GM10266 (cell line): Measurements from ENCODE around the gene CAVIN2.

ENCODE experiments used
- DNase-seq: peaks from one replicate; pipeline ENCODE4 v3.0.0; 2012; ENCODE audit errors: extremely low spot score
- CTCF ChIP-seq: IDR thresholded peaks from 2 replicates; pipeline ENCODE4 v1.5.1; 2012; ENCODE audit warnings: mild to moderate bottlenecking, low read depth; ENCODE audit not compliant: control insufficient read depth, insufficient read depth; ENCODE audit errors: missing control alignments

The CAVIN2 gene

GRCh38 chr2:191815010-191815409 is 31.9 kb downstream of the CAVIN2 start:
- DNase-seq = no peak
- TF ChIP-seq CTCF = no peak

- TF ChIP-seq CTCF = no peak
- DNase-seq = no peak
These were observed 32.9 kb downstream of the CAVIN2 start for GRCh38 chr2:191813943-191814342.

- peak; percentile 30 for DNase-seq
- peak; percentile 77 for TF ChIP-seq CTCF
These were observed 34.9 kb downstream of the CAVIN2 start for GRCh38 chr2:191811807-191812602.

- TF ChIP-seq CTCF = no peak
- DNase-seq = no peak
These were observed 40.5 kb downstream of the CAVIN2 start for GRCh38 chr2:191806396-191806795.

GRCh38 chr2:191804766-191805165 is 42.1 kb downstream of the CAVIN2 start:
- no peak for DNase-seq
- TF ChIP-seq CTCF = no peak

- no peak for DNase-seq
- no peak for TF ChIP-seq CTCF
These were observed 43.9 kb downstream of the CAVIN2 start for GRCh38 chr2:191803007-191803406.

GRCh38 chr2:191802180-191802579 is 44.7 kb downstream of the CAVIN2 start:
- no peak for TF ChIP-seq CTCF
- DNase-seq = no peak
